GM19239 (cell line): Measurements from ENCODE around the gene SMIM30.
A peak's percentile ranks its signal among the peaks of the same experiment; 100 is the strongest.
"Not testable (repeated sequence)": the region's sequence is repeated elsewhere in the genome, so short reads cannot be mapped to it uniquely, and the experiment has no call there.

ENCODE experiments used
- DNase-seq: peaks from one replicate; pipeline ENCODE4 v3.0.0; 2011; ENCODE audit warnings: low spot score; ENCODE audit not compliant: insufficient read length
- FAIRE-seq: peaks from 2 replicates; lab custom pipeline; 2011; peaks lifted over from hg19 to GRCh38; lab: Jason Lieb, UNC

The SMIM30 gene, protein sequence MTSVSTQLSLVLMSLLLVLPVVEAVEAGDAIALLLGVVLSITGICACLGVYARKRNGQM

GRCh38 chr7:113118074-113118959 lies at the start of gene SMIM30:
Gene SMIM30, minus strand, starts transcription at chr7:113118554. Its CDS starts 976 bp downstream, at chr7:113117578.
- DNase-seq (peak; percentile 55), FAIRE-seq (peak; percentile 99)

DNA sequence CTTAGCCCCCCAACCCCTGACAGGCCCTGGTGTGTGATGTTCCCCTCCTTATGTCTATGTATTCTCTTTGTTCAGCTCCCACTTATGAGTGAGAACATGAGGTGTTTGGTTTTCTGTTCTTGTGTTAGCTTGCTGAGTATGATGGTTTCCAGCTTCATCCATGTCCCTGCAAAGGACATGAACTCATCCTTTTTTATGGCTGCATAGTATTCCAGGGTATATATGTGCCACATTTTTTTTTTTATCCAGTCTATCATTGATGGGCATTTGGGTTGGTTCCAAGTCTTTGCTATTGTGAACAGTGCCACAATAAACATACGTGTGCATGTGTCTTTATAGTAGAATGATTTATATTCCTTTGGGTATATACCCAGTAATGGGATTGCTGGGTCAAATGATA lies 47.8 kb upstream of the SMIM30 start:
- not testable (repeated sequence) for DNase-seq, FAIRE-seq

- DNase-seq (no peak), FAIRE-seq (no peak)
Observed at GRCh38 chr7:113161050-113161449, 42.7 kb upstream of the SMIM30 start.

DNA sequence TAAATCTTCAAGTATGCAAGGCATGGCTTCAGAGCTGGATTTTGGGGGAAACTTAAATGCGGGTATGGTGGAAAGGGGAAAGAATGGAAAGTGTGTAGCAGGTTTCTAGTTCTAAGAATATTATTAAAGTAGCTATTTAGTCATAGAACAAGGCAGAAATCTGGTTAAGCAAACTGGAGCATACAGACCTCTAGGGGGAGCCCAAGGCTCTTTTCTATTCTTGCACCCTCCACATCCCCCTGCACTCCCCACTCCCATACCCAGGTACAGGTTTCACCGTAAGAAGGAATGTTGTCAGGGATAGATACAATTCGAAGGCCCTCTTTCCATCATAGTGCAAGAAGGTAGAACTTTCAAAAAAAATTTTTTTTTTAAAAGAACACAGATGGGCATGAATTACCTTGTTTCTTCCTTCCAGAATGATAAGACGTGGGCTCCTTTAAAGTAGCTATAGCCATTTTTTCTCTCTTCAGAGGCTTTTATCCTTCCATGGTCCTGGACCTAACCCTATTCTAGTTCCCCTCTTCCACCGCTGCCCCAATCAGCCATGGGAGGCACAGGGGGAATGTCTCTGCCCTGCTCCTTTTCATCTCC lies 41.5 kb upstream of the SMIM30 start:
- FAIRE-seq, result no peak

DNA sequence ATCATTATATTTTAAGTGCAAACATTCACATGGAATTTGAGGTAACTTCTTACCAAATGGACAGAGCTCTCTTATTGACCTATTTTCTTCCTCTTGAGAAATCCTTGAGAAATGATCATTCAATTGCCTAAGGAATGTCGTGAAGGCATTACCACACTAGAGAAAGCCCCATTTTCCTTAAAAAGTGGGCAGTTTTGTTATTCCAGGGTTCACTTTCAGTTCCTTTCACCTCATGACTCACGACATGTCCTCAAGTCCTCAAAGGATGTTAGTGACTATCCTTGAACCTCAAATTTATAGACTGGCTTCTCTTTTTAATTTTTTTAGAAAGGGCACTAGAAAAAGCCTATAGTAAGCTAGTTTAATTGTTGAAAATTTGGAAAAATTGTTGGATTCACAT lies 40.4 kb upstream of the SMIM30 start:
- DNase-seq (no peak), FAIRE-seq (no peak)

More for the DNA sequence above, 41.5 kb upstream of the SMIM30 start:
- DNase-seq, result peak; percentile 5

DNA sequence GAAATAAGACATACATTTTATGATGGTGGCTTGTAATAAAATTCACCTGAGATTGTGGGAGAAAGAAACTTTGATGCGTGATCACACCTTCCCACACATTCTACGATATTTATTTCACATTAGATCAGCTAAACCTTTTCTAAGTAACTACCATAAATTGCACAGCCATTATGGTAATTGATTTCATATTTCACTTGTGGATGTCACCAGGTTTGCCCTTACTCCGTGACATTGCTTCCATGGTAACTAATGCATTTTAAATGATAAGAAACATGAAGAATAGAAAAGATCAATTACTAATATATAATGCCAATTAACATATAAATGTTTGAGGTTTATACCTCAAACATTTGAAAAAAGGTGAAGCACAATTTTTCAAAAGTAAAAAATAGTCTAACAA lies 35.8 kb upstream of the SMIM30 start:
- no peak for FAIRE-seq

DNA sequence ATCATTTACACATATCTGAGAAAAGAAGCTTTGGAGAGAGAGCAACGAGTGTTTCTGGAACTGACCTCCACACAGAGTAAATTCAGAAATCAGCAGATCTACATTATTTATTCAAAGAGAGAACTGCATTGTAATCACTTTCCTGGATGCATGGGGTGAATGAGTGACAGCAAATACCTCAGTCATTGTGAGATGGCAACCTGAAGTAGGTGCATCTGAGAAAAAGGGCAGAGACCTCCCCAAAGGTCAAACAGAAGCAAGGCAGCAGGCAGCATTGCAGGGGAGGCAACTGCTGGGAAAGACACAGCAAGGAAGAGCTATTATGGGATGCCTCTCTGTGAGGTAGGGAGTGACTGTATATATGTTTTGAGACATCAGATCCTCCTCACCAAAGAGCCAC lies 26.5 kb upstream of the SMIM30 start:
- no peak for DNase-seq

More for the DNA sequence above, 35.8 kb upstream of the SMIM30 start:
- no peak for DNase-seq

DNA sequence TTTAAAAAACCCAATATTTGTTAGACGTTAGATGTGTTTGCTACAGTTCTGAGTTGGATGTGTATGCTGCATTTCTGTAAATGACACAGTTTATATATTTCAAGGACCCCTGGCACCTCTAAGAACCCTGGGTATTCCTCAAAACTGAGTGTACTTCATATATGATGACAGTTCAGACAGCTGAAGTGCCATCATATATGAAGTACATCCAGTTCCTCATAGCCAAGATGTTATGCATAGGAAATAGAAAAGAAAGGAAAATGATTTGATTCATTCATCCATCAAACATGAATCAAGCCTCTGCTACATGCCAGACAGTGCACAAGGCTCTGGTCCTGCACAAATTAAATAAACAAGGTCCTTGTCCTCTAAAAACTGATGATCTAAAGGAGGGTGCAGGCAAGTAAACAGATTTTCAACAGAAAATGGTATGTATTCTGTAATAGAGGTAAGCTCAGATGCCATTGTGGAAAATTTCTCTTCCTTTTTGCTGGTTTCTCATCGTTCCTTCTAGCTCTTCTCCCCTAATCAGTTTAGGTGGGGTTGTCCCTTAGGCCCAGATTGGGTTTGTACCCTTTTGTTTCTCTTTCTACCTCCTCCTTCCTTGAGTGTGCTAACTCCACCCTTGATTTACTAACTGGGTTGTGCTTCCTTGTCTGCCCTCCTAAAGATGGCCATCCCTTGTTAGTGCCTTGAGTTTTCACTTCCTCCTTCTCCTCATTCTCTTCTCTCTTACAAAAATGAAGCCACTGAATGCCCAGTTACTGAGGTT lies 25.3 kb upstream of the SMIM30 start:
- peak; percentile 52 for FAIRE-seq
- DNase-seq, result no peak

More for the DNA sequence above, 26.5 kb upstream of the SMIM30 start:
- no peak for FAIRE-seq

DNA sequence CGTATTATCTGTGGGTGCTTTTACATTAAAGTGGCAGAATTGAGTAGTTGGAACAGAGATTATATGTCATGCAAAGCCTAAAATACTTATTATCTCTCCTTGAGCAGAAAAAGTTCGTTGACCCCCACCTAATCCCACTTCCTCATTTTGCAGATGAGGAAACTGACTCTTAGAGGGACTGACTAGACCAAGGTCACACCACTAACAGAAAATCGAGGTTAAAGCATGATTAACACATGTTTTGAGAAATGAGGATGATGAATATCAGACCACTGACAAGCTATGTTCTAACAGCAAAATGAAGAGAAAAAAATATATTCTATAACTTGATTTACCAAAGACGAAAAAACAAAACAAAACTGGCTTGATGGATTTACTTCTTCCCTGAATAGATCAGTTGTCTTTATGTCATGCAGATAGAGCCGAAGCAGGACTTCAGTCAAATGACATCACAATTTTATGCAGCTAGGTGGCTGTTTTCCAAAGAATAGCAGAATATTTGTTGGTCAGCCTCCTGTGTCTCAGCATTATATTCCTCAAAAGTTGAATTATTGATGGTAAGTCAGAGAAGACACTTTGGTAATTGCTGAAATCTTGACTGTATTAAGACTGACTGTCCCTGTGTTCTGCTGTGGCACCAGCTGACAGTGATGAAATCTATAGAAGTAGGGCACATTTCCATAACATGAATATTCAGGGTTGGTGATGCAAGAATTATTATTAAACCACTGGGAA lies 24.2 kb upstream of the SMIM30 start:
- no peak for FAIRE-seq
- no peak for DNase-seq

DNA sequence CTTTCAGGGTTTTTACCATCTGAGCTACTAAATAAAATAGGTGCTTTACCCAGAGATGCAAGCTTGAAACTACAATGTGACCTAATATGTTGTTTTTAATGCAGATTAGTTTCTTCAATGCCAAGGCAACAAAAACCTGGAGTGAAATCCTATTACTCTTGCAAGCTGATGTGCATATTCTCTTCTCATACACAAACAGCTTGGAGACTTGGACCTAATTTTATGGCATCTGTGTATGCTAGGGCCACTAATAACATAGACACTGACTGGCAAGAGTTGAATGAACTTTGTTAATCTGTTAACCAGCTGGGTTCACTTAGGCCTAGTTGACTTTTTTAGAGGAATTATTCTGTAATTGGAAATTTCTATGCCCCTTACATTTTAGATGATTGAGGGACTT lies 23.4 kb upstream of the SMIM30 start:
- no peak for FAIRE-seq
- no peak for DNase-seq

DNA sequence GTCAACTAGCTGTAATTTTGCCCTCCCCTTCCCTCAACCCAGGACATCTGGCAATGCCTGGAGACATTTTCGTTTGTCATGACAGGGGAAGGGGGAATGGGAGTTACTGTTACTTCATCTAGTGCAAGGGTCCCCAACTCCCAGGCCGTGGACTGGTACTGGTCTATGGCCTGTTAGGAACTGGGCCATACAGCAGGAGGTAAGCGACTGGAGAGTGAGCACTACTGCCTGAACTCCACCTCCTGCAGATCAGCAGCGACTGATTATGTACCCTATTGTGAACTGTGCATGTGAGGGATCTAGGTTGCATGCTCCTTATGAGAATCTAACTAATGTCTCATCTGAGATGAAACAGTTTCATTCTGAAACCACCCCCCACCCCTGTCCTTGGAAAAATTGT lies 22.6 kb upstream of the SMIM30 start:
- no peak for DNase-seq
- FAIRE-seq, result no peak

DNA sequence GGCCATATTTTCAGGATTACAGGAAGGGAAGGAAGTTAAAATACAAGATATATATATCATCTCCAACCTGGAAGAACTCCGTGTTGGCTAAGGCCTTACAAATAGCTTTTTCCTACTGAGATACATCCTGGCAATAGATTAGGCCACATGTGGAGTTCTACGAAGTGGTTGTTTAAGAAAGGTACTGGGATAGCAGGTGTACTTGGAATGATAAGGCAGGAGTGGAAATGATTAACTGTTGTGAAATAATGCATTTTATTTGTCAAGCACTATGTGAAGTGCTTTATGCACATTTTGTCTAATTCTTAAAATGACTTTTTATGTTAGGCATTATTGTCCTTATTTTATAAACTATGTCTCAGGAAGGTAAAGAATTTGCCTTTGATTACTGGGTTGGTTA lies 18.9 kb upstream of the SMIM30 start:
- DNase-seq, result no peak
- no peak for FAIRE-seq

GRCh38 chr7:113134025-113134424 lies 15.7 kb upstream of the SMIM30 start:
- DNase-seq (no peak), FAIRE-seq (no peak)

GRCh38 chr7:113131367-113131766 lies 13.0 kb upstream of the SMIM30 start:
- no peak for DNase-seq
- no peak for FAIRE-seq

DNA sequence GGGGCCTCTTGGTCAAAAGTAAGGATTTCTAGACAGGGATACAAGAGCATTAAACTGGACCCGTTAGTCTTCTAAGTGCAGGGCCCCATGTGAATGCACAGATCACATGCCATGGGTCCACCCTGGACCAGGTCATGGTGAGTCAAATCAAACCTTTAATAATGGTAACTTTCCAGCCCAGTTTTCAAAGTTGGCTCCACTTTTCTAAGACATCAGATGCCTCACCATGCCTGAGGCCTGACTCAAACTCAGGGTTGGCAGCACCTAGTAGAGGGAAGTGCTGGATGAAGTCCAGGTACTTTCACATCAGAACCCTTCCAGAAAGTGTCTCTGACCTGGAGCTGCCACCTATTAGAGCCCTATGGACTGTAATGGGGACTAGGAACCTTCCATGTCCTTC lies 9.7 kb upstream of the SMIM30 start:
- DNase-seq, result no peak
- FAIRE-seq, result no peak

- DNase-seq, result no peak
- no peak for FAIRE-seq
Observed at GRCh38 chr7:113125728-113126127, 7.4 kb upstream of the SMIM30 start.

DNA sequence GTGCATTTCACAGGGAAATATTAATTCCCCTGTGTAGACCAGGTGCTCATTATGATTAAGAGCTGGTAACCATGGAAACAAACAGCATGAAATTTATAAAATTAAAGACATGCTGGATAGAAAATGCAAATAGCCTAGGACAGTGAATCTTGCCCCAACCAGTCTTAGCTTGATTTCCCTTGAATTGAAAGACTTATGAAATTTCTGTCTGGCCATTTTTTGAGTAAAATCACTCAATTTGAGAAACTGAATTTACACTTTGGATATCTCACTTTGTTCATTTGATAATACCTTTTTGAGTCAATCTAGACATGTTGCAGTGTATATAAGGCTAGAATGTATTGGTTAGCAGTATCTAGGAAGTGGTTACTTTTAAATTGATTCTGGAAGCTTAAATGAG lies 4.4 kb upstream of the SMIM30 start:
- no peak for DNase-seq
- no peak for FAIRE-seq

GRCh38 chr7:113120647-113121046 lies 2.3 kb upstream of the SMIM30 start:
- FAIRE-seq (no peak), DNase-seq (no peak)

DNA sequence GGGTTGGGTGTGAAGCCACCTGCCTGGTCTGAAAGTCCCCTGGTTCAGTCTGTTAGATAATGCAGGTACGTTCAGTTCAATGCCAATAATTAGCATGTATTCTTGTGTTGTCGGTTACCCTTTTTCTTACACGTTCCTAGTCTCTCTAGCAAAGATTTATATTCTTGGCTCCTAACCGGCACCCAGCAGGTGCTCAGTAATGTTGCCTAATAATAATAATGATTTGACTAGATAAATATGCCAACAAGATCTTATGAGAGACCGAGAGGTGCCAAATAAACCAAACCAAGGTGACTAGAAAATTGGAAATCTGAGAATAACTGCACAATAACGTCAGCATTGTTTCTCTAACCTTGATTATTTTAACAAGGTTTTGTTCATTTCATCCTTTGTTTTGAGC lies 1.1 kb upstream of the SMIM30 start:
- DNase-seq (no peak), FAIRE-seq (no peak)

DNA sequence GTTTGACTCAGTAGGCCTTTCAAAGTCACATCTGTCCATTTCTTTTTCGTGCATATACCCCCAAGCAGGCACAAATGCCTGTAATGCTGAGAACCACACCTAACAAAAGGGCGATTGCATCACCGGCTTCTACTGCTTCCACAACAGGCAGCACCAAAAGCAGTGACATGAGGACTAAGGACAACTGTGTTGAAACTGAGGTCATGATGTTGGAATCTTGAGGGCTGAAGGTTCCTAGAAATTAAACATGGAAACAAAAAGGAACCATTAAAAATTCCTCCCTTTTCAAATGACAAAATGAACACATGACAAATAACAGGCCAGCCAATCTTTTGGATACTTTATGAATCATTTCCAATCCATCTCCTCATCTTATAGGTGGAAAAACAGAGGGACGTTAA lies 980 bp downstream of the SMIM30 start:
- DNase-seq, FAIRE-seq: not testable (repeated sequence)
